GM19452 (cell line): ENCODE results near the gene DLGAP1.

Experiments
- ATAC-seq: cut with Tn5 transposase; IDR thresholded peaks from one replicate; pipeline ENCODE4 v1.9.1; 2021; ENCODE audit not compliant: unreplicated experiment

DLGAP1 gene

DNA sequence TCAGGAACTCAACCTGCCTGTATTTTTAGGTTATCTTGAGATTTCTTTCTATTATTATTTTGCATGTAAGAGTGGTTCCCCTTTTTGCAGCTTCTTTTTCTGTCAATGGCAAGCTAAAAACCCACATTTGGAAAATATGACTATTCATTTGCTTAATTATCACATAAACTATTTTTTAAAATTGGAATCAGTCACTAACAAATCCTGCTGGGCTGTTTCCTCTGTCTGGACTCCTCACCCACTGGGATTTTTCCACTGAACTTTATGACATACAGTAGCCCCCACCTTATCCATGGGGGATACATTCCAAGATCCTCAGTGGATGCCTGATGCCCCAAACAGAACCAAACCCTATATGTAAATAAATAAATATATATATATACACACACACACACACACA, 447.3 kb downstream of the DLGAP1 start:
- no peak for ATAC-seq

DNA sequence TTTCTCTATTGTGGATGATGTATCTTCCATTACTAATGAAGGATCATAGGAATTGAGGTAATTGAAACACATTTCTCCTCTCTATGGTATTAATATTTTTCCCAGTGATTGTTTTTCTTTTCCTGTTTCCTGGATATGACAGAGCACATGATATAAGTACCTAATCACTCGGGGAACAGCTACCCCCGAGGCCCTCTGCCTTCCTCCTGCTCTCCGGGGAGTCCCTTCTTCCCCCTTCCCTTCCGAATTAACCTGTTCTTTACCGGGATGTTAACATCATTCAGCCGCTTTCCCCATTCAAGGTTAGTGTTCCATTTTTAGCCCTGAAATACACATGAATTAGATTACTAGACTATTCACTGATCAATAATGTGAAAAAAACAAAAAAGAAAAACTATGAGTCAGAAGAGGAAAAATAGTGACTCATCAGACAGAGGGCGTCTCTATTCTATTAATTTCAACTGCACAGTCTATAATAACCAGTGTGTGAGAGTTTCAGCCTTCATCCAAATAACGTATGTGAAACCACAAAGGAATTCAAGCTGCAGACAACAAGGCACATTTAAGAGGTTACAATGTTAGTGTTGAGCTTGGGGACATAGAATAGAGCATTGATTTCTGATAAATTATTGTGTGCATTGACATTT, 450.8 kb downstream of the DLGAP1 start:
- ATAC-seq, result no peak

DNA sequence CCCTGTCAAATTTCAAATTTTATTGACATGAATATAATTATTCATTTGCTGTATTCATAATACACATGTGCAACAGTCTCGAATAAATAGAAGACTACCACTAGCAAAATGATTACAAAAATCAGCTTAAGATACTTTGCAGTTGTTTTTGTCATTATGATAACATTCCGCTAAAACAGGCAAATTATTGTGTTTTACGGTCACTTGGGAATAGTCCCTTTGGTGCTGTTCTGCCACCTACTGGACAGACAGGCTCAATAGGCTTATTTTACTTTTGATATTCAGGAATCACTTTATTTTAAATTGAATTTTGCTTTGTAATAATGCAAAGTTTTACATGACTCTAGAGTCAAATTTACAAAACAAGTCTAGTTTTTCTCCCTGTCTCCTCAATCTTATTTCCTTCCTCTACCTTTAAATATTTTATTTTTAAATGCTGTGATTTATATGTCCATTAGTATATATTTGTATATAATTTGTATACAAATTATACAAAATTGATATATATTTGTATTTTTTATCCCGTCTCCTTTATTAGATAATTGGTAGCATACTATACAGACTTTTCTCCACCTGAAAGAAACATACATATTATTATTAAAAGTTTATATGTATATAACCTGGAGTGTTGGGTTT, 456.3 kb downstream of the DLGAP1 start:
- no peak for ATAC-seq

DNA sequence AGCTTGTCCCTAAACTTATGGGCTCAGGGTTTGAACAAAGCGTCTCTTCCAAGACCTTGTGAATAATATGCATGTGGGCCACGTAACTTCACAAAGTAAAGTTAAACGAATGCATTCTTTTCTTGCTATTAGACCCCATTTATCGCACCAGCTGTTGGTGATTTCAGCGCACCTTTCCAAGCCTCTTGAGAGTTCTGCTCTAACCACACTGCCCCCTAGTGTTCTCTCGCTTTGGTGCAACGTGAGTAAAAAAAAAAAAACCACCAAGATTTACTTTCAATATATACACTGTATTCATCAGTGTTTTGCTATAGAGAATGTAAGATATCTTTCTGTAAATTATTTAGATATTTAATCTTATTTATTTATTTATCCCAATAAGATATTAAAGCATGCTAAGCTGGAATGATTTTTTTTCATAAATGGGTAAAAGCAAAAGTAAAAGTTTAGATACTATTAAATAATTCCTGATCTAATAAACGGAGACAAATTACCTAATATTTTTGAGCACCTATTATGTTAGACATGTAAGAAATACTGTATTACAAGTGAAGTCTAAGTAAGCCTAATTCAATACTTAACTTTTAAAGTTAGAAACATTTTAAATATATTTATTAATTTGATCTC, 459.5 kb downstream of the DLGAP1 start:
- peak; percentile 82 for ATAC-seq

DNA sequence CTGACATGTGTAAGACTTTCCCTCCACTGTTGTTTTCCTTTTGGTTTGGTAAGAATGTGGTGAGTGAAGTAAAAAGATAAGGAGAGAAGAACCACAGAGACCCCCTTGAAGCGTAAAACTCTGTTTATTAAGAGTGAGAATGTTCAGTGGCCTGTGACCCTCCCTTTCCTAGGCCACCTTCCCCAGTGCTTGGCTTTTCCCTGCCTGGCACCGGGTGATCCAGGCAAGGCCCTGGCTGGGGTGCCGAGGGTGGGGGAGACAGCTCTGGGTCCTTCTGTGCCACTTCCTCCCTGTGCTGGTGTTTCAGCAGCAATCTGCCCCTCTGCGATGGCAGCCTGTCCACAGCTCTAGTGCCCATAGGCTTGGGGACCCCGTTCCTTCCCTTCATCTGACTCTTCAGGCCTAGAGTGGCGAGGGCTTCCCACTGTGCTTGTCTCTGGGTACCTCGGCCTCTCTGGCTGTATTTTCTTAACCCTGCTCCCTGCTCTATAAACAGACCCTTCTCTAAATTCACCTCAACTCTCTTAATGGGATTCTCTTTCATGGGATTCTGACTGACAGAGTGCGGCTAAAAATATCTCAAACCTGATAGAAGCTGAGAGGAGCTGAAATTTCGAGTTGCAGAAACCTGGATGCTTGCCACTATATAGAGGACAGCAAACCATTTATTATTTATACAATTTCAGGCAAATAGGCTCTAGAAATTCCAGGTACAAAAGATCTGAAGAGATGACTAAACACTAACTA, 461.0 kb downstream of the DLGAP1 start:
- ATAC-seq, result no peak

DNA sequence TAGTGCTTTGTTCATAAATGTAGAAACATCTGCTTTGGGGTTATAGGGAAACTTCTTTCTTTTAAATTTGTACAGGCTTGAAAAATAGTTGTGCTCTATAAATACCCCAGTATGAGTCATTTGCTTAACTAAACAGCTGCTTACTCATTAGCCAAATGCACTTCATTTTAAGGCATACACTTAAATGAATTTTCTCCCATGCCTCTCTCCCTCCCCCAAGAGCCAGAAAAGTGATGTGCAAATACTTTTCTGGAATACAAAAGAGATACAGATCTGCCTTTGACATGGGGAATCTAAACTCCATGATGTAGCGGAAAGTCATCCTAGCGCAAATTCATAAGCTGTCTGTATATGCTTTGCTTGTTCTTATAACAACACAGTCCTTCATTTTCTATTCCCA, 469.4 kb downstream of the DLGAP1 start:
- ATAC-seq, result peak; percentile 26

DNA sequence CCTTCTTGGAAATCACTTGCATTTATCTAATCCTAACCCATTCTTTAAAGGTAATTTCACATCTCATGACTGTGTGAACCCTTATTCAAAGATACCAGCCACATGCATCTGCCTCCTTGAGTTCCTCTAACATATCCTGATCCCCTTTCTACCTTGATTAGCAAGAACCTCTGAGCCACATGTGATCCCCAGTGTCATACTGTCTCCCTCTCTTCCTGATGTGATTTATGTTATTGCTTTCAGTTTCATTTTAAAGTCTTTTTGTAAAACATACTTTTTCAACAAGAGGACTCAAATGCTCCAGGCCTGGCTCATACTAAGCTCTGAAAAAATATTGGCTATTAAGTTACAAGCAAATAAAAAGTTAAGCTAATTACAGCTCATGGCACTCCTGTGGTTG, 470.1 kb downstream of the DLGAP1 start:
- ATAC-seq, result peak; percentile 60

DNA sequence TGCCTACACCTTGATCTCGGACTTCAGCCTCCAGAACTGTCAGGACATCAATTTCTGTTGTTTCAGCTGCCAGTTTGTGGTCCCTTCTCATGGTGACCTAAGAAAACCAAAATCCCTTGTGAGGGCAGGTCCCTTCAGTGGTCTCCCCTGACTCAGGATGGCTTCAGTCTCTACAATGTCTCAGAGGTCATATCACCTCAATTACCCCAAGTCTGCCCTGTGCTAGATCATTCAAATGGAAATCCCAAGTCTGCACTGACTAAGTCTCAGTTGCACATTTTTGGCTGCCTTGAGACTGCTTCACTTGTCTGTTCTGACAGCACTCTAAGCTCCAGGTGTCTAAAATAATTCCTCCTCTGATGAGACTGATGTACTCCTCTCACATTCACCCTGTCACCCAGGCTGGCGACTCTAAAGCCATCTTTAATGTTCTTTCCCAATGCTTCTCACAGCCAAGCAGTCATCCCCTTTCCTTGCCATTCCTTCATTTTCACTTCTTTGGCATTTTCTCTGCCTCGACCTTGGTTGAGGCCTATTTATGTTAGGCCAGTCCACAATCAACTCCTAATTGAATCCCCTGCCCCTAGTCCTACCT, 470.8 kb downstream of the DLGAP1 start:
- ATAC-seq, result no peak

DNA sequence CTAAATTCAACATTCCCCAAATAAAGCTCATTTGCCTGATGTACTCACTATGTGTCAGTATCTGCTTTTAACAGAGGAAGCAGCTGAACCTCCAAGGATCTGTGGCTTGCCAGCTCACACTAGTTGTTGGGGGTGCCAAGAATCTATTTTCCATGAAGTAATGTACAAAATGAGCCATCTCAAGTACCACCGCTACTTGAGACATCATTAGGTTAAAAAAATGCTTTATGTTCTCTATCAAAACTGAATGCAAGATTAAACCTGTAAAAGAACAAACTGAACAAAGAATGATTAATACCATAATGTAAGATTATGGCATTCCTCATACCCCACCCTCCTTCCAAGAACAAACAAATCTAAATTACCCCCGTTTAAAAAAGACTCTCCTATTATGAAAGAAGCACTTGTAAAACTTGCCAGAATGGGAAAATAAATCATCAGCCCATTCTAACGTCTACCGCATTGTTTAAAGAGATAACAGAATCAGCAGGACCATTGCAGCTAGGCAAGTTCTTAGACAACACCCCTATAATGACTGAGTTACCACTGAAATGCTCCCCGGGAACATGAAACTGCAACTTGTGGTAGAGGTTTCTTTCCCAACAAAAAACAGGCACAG, 471.6 kb downstream of the DLGAP1 start:
- no peak for ATAC-seq

DNA sequence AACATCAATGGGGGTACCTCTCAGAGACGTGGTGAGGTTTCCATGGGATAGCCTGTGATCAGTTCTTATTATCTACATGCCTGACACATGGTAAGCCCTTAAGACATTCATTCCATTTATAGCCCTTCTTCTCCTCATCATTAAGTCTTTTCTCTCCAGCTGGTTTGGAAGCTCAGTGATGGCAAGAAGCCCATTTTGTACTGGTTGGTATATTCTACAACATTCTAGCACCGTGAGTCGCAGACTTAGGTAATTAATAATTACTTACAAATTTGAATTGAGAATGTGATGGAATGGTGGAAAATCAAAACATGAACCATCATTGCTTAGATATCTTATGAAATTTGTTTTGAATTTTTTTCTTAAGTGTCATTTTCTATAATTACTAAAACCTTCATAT, 472.6 kb downstream of the DLGAP1 start:
- no peak for ATAC-seq

DNA sequence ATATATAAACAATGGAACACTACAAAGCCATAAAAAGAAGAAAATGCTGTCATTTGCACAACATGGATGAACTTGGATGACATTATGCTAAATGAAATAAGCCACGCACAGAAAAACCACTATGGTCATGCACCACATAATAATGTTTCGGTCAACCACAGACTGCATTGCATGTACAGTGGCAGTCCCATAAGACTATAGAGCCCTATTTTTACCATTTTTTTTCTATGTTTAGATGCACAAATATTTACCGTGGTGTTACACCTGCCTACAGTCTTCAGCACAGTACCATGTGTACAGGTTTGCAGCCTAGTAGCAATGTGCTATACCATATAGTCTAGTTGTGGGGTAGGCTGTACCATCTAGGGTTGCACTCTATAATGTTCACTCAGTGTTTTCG, 476.1 kb downstream of the DLGAP1 start:
- ATAC-seq, result no peak

DNA sequence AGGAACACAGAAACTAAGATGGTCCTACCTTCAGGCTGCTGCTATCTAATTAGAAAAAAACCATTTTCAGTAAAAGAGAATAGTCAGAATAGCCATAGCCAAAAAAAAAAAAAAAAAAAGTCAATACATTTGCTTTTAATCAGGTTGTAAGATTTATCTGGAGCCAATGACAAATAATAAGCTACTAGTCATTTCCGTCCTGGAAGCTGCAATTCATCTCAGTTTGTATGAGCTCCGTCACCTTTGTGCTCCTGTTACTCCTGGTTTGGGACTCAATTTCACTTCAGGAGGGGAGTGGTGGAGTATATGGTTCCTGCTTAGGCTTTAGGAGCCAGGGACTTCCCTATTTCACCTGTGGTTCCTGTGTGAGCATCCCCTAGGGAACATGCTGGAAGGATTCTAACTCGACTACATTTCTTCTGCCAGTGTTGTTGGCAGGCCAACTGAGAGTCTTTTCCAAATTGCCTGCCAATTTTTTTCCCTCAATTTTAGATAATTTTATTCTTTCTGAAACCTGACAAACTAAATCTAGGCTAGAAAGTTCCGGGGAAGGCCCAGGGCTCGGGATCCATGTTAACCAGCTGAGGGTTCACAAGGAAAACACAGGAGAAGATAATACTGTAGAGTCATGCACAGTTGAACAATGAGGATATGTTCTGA, 481.8 kb downstream of the DLGAP1 start:
- no peak for ATAC-seq

DNA sequence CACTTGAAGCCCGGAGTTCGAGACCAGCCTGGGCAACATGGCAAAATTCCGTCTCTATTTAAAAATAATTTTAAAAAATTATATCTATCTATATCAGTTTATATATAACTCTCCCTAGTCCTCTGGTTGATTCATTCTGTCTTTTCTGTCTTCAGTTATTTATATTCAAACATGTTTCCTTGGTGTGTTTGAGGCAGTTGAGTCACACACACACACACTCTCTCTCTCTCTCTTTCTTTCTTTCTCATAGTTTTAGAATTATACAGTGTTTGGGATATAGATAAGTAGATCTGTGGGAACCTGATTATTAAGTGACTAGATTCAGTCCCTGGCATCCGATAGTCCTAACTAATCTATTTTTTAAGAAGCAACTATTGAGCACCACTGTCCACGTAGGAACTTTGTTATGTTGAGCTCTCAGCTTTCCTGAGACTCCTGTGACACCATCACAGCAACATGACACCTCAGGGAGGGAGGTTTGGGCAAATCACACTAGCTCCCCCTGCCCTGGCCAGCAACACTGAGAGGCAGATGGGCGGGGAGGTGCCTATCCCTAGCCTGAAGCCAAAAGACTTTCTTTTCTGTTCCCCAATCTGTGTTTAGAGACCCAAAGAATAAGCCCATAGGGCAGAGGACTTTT, 482.7 kb downstream of the DLGAP1 start:
- ATAC-seq, result no peak

DNA sequence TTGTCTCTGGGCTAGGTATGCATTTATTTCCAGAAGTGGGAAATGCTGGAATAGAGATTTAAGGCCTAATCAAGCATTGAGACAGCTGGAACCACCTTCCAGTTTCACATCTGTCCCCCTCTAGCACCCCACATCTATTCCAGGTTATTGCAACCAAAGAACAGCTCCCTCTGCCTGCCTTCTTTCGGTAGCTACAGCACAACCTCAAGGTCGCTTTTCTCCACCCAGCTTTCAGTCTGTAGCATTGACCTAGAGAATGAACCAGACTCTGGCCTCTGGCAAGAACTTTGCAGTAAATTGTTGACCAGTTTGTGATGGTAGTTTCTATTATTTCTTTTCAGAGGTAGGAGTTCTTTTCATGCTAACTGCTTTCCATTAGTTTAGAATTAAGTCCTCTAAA, 484.2 kb downstream of the DLGAP1 start:
- no peak for ATAC-seq

DNA sequence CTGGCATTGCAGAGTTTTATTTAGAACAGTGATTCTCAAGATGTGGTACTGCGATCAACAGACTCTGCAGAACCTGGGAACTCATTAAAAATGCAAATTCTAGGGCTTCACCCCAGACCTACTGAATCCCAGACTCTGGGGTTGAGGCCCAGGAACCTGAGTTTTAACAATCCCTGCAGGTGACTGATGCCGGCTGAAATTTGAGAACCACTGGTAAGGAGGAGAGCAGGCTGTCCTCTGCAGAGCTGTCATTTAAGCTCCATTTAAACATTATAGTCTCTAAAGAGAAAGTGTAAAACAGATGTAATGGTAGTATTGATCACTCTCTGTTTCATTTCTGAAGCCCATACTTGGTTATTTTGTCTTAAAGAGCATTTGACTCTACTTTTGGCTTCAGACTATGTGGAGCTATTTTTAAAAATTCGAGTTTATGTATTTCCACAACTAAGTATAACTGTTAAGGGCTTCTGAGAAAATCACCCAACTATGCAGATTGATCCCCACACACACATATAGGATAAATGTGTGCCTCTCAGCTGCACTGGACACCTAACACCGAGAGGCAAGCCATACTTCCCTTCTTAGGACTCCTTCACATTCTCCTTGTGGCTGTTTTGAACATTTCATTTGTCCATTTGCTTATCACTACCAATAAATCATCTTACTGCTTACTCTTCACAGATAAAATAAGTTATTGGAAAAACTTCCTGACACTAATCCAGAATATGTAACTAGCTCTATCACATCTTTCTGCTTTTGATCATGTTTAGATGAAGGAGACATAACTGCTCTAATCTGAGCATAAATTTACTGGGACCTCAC, 487.5 kb downstream of the DLGAP1 start:
- ATAC-seq, result no peak

DNA sequence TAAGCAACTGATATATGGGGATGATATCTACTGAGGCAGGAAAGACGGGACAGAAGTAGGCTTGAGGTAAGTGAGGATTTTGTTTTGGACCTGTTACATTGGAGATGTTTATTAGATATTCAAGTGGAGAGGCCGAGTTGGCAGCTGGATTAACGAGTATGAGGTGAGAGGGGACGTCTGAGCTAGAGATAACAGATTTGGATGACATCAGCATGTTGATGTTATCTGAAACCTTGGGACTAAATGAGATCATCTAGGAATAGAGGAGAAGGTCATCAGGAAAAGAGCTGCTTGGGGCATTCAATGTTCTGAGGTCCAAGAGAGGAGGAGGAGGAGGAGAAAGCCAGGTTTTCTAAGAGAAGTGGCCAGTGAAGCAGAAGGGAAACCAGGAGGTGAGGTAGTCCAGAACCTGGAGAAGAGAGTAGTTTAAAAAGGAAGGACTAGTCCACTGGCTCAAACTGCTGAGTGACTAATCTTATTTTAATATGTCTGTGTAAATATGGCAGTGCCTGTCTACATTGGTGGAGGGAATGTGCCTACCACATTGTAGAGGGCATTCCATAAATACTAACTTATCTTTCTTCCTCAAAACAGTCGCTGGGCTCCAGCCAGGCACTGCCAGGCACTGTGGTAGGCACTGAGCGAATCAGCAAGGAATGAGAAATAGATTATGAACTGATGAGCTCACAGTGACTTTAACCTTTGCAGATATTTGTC, 488.3 kb downstream of the DLGAP1 start:
- ATAC-seq, result no peak

DNA sequence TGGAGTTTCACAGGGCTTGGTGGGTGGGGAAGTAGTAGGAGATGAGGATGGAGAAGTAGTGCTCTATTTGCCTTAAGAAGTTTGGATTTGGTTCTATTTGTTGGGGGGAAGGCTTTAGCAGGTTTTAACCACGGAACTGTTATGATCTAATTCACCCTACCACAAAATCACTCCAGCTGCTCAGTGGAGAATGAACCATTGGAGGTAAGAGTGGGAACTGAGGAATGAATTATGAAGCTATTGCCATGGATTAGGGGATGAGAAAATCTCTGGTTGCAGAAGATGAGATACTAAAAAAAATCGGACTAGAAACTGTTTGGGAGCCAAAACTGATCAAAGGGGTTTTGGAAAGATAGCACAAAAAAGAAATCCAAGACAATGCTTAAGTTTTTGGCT, 488.9 kb downstream of the DLGAP1 start:
- ATAC-seq, result no peak

DNA sequence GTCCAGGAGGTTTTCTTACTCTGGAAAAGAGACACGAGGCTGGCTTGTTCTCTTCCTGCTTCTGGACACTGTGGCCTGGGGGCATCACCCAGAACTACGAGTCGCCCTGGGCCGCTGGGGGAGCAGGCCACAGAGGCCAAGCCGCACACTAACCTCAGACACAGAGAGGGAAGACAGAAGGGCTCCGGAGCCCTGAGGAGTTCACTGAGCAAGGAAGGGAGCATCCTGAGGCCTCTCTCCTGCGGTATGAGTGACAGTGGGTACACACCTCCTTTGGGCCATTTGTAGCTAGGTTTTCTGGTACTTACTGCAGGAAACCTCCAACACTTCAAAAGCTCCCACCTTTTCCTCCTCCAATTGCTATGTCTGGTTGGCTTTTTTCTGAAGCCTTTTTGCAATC, 494.1 kb downstream of the DLGAP1 start:
- ATAC-seq, result no peak

DNA sequence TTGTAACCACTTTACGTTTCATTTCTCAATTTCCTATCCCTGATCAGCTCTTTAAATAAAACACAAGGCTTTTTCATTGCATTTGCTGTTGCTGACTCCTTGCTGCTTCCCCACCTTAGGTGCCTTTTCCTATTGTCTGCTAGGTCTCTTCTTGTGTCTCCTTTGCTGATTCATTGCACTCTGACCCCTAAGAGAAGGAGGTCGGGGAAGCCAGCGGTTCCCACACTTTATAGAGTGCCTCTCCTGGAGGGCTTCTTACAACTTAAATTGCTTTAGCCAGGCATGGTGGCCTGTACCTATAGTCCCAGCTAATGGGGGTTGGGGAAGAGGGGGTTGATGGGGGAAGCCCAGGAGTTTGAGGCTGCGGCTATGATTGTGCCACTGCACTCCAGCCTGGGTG, 495.0 kb downstream of the DLGAP1 start:
- no peak for ATAC-seq
